GM18519 (cell line): ENCODE results near the gene CSNK1G2.

Source experiments
- ATAC-seq: cut with Tn5 transposase; IDR thresholded peaks from one replicate; pipeline ENCODE4 v1.9.1; 2021; ENCODE audit warnings: mild to moderate bottlenecking, moderate library complexity; ENCODE audit not compliant: unreplicated experiment, low FRiP score

Gene CSNK1G2

DNA sequence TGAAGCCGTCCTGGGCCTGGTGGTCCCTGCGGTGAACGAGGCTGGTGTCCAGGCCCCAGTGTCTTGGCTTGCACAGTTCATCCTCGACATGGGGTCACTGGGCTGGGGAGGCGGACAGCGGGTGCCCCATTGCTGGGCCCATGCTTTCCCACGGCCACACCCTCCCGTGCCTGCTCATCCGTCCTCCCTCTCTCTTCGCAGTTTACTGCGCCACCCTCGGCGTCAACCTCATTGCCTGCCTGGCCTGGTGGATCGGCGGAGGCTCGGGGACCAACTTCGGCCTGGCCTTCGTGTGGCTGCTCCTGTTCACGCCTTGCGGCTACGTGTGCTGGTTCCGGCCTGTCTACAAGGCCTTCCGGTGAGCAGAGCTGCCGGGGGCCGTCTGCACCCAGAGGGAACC lies 23.0 kb upstream of the CSNK1G2 start:
- no peak for ATAC-seq

DNA sequence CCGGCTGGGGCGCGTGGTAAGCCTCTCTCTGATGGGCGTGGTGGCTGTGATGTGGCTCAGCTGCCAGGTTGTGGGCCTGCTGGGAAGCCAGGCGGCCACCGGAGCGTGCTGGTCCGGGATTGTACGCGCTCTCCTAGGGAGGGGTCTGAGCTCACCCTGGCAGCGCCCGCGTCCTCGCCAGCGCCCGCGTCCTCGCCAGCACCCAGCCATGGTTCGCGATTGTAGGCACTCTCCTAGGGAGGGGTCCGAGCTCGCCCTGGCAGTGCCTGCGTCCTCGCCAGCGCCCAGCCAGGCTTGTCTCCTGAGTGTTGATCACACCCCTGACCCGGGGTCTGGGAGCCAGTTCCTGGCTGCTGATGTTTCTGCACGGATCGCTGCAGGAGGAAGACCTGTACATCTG lies 22.0 kb upstream of the CSNK1G2 start:
- no peak for ATAC-seq

DNA sequence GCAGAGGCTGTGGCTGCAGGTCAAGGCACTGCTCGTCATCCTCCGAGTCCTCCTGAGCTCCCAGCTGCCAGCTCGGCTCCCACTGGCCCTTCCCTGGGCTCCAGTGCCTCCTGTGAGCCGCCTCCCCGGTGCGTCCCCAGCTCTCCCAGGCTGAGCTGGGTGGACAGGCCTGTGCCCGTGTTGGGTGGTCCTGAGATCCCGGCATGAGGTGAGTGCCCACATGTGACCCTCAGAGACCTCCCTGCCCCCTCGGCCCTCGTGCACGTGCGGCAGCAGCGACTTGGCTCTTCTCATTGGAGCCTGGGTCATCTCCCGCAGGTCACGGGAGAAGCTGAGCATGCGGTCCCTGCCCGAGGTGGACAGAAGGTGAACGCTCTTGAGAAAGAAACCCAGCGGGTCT lies 20.3 kb upstream of the CSNK1G2 start:
- ATAC-seq = no peak

DNA sequence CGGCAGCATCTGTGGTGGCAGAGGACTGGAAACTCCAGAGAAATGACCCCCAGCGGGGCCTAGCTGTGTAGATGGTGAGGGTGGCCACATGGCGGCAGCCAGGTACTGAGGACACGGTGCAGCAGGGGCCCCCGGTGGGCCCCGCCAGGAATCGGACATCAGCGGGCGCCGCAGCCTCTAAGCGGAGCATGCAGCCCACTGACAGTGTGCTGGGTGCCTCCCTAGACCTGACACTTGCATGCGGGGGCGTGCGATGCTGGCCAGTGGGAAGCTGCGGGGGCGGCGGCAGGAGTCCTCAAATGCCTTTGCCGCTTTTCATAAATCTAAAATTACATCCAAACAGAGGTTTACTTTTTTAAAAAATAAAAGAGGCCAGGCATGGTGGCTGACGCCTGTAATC lies 19.6 kb upstream of the CSNK1G2 start:
- ATAC-seq = no peak

DNA sequence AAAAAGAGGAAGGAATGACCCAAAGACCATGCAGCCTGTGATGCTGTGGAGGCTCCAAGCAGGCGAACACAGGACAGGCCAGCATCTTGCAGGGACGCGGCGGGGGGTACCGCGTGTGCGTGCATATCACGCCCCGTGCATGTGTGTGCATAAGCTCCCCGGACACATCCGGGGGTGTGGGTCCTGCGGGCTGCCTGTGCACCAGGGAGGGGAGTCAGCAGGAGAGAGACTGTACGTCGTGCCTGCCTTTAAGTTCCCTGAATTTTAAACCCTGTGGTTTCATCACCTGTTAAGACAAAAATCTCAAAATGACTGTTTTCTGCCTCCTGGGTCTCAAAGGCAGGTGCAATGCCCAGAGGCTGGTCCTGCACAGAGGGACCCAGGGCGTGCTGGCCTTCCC lies 19.1 kb upstream of the CSNK1G2 start:
- ATAC-seq = no peak

DNA sequence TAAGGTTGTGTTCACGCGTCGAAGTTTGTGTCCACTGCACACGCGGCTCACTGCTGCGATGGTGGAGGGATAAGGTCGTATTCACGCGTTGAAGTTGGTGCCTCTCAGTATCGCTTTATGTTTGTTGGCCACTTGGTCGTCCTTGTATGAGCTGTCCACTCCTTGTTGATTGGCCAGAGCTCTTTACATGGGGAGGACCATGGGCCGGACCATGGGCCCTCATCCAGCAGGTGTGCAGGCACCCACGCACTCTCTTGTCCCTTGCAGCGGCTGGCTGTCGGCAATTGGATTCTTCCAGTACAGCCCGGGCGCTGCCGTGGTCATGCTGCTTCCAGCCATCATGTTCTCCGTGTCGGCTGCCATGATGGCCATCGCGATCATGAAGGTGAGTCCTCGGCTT lies 18.2 kb upstream of the CSNK1G2 start:
- no peak for ATAC-seq

DNA sequence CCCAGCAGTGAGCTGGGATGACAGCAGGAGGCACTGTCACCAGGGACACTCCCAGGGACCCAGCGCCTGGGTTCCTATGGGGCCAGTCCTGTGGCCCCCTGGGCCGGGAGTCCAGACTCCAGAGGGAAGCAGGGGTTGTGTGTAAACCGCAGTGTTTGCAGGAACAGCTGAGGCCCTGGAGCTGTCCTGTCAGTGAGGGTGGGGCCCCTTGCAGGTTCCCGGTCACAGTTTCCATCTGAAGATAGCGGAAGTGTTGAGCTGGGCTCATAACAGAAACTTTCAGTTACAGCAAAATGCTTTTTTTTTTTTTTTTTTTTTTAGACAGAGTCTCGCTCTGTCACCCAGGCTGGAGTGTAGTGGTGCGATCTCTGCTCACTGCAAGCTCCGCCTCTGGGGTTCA lies 17.7 kb upstream of the CSNK1G2 start:
- no peak for ATAC-seq

DNA sequence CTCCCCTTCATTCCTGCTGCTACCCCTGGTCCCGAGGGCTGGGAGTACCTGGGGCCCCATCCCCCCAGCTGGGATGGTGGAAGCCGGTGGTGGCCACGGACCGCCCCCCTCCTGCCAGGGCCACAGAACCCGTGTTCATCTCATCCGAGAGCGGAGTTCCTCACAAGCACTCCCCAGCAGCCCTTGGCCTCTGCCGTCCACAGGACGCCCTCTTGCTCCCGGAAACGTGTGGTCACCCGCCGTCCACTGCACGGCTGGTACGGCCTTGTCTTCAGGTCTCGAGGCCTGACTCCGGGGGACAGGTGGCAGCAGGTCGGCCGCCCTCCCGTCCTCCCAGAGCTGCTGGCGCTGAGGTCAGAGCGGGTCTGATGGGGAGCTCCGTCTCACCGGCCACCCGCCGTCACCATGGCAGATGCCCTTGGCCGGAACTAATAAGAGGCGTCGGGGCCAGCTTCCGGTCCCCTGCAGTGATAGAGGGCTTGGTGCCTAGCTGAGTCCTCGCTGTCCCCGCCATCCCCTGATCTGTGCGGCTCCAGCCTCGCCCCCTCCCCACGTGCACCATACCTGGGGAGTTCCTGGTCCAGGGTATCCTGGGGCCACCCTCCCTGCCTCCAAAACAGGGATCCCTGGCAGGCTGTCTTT lies 16.5 kb upstream of the CSNK1G2 start:
- no peak for ATAC-seq

DNA sequence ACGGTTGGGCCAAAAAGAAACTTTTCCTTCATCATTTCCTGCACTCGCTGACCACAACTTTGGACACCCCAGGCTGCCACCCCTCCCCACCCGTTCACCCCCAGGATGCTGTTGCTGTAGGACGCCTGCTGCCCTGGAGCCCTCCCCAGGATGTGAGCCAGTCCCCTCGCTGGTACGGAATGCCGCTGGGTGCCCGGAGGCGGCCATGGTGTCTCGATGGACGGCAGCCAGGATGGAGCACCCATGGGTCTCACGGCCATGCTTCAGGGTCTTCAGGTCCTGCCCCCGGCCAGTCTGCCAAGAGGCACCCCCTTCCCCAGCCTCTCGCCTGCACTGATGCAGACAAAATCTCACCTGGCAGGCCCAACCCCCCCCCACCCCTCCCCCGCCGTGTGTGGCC lies 15.4 kb upstream of the CSNK1G2 start:
- no peak for ATAC-seq

DNA sequence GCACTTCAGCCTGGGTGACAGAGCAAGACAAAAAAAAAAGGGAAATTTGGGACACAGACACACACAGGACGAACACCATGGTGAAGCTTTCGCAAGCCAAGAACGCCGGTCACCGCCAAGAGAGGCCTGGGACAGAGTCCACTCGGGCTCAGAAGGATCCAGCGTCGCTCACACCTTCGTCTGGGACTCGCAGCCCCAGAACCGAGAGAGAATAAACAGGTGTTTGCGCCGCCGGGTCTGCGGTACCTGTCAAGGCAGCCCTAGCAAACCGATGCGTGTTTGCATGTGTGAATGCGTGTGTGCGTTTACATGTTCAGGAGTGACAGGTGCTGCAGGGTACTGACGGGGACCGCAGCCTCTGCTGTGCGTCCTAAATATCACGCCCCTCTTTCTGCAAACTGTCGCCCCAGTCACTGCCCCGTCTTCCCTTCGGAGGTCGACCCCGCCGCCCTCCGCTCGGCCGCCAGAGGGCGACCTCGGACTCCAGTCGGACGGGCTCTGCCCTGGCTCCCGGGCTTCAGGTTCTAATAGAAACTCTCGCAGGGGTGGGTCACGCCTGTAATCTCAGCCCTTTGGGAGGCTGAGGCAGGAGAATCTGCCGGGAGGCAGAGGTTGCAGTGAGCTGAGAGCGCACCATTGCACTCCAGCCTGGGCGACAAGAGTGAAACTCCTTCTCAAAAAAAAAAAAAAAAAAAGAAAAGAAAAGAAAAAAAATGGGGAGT lies 11.8 kb upstream of the CSNK1G2 start:
- ATAC-seq = no peak

DNA sequence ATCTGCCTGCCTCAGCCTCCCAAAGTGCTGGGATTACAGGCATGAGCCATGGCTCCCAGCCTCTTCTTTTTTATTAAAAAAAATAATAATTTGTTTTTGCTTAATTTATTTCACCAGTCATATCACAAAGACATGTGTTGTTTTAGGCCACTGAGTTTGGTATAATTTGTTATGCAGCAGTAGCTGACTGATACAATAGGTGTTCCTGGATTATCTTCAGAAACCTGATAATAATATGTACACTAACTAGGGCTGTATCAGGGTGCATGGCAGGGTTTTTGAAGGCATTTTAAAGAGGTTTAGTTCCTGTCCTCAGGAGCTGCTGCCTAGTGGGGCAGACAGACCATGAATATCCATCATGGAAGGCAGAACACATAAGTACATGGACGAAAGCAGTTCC lies 9.5 kb upstream of the CSNK1G2 start:
- ATAC-seq = no peak

DNA sequence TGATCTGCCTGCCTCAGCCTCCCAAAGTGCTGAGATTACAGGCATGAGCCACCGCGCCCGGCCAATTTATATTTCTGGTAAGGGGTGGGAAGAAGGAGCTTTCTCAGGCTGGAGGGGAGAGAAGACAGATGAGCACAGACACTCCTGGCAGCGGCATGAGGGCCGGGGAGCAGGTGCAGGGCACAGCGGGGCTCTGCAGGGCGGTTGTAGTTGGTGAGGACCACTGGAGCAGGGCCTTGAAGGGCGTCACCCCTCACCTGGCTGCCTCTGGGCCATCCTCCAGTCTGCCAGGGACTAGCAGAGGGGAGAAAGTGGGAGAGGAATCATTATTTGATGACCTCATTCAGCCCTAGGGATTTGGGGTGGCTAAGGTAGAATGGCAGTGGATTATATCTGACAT lies 8.6 kb upstream of the CSNK1G2 start:
- ATAC-seq = no peak

DNA sequence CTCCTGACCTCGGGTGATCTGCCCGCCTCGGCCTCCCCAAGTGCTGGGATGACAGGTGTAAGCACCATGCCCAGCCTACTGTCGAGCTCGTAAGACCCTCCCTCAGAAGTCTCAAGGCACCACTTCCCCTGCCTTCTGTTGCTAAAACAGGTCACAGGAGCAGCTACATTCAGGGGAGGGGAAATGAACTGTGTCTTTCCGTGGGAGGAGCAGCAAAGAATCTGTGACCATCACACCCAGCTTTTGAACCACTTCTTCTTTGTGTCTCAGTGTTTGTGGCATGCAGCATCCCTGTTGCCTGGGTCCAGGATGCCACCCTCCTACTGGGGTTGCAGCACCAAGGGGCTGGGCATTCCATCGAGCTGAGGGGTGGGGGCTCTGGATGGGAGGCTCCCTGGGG lies 7.7 kb upstream of the CSNK1G2 start:
- no peak for ATAC-seq

DNA sequence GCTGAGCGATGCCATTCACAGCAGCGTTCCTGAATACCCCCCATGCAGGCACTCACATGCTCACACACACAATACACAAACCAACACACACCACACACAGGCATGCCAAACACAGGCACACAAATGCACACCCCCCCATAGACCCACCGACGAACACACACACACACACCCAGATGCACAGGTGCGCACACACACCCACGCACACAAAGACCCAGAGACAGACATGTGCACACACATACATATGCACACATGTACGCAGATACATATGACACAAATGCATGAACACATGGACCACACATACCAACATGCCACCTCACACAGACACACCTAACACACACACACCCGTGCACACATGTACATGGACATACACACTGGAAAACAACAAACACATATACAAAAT lies 7.0 kb upstream of the CSNK1G2 start:
- ATAC-seq = no peak

DNA sequence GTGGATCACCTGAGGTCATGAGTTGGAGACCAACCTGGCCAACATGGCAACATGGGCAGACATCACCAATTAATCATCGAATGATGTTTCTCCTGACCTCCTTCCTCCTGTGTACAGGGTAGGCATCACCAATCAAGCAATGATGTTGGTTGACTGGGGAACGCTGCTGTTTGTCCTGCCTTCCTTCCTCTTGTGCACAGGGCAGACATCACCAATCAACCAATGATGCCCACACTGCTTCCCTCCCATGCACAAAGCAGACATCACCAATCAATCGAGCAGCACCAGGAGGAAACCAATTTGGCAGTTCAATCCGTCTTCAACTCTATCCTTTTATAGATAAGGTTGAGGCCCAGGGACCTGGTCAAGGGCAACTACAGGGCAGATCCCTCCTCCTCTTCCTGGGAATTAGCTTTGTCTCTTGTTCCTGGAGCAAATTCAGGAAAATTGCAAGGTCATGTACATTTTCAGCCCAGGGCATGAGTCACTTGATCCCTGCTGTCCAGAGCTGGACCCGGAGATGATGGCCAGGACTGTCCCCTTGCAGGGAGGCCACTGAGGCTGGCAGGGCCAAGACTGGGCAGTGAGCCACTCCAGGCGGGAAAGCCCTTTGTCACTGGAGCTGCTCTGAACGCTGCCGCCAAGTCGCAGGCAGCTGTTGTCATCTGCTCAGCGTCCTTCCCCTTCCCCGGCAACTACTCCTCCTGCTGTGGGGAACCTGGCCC lies 5.3 kb upstream of the CSNK1G2 start:
- no peak for ATAC-seq

DNA sequence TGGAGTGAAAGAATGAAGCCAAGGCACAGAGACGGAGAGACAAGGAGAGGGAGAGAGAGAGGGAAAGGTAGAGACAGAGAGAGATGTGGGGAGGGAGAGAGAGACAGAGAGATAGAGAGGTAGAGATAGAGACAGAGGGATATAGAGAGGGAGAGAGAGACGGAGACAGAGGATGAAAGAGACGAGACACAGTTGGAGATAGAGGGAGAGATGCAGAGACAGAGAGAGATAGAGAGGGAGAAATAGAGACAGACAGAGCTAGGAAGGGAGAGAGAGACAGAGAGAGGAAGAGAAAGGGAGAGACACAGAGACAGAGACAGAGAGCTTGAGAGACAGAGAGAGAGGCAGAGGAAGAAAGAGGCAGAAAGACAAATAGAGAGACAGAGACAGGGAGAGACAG lies 4.5 kb upstream of the CSNK1G2 start:
- no peak for ATAC-seq

DNA sequence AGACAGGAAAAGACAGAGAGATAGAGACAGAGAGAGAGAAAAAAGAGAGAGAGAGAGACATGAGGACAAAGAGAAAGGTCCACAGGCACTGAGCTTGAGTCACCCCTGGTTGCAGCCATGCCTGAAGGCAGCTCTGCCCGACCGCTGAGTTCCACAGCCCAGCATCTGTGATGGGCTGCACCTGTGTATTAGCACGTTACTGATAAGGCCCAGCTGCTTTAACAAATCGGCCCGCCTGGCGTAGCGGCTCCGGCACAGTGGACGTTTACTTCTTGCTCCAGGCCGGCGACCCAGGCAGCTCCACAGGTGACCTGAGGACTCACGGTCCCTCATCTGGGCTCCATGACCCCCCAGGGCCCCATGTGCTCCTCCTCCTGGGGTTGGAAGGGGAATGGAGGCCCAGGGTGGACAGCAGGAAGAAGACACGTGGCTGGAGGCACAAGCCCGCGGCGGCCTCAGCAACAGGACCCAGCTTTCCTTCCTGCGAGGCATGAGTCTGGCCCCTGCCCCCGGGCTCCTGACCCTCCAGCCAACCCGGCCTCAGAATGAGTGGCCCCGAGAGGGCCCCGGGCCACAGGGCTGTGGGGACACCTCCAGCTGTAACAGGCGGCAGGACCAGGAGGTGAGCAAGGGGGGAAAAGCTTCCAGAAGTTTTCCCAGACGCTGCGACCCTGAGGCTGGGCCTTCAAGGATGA lies 3.9 kb upstream of the CSNK1G2 start:
- ATAC-seq = no peak

DNA sequence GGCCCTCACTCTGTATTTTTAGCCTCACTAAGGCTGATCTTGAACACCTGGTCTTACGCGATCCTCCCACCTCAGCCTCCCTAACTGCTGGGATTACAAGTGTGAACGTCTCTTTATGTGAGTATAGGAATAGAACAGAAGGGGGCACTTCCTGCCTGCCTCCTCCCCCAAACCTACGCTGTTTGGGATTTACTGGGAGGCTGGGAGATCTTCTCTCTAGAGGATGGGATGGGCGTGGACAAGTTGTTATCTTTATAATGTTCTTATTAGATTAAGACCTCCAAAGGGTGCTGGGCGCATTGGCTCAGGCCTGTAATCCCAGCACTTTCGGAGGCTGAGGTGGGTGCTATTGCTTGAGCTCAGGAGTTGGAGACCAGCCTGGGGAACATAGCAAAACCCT lies 2.9 kb upstream of the CSNK1G2 start:
- ATAC-seq = no peak

DNA sequence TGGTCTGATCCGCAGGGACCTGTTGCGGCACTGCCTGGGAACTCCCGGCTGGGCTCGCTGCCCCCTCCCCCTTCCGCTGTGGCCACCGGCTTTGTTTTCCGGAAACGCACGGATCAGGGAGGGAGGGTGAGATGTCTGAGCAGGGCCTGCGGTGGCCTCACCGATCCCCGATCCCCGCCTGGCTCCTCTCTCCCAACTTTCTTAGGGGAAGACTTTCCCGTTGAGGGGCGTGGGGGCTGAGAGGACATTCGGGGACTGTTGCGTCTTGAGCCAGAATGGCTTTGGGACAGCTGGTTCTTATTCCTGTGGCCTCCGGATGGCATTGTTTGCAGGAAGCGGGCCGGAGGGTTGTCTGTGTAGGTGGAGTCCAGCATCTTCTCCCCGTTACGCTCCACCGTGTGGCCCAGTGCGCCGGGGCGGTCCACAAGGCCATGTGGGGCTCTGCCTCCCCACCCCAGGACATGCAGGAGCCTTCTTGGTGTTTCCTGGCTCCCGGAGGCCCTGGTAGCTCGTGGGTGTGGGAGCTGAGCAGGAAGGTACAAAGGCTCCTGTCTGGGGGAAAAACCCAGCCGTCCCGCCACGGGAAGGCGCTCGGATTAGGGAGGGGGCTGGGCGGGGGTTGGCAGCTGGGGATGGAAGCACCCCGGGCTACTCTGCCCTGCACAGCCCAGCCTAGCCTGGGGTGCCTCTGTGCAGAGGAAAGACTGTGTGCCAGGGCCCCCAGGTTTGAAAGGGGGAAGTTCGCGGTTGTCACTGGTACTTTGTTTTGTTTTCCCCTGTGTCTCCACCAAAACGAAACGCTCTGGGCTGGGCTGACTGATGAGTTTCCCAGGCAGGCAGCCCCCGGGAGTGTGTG lies 1.3 kb downstream of the CSNK1G2 start:
- ATAC-seq = no peak

DNA sequence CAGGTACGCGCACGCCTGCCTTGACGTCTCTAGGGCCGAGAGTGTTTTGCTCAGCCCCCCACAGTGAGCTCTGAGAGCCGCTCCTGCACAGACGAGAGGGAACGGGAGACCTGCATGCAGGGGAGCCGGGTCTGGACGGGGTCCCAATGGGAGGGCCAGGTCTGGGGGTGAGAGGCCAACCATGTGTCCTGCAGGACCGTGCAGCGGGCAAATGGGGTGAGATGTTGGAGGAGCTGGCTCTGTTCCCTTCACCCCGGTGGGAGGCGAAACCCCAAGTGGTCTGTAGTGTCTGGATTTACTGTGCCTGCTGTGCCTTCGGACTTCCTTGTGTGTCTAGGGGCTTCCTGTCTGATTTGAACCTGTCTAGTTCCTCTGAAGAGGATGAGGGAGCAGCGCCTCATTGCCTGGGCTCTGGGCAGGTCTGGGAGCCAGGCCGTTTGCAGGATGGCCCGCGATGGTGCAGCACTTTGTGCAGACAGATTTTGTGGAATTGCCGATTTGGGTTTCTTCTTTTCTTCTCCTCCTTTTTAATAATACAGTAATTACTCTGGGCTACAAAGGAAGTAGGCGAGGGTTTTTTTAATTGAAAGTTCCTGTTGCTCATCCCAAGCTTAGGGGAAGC lies 2.1 kb downstream of the CSNK1G2 start:
- ATAC-seq = no peak
